HG03159 (cell line): ENCODE measurements around the gene TBC1D22A.

Experiments
- ATAC-seq: cut with Tn5 transposase; IDR thresholded peaks from one replicate; pipeline ENCODE4 v1.9.1; 2021; ENCODE audit warnings: mild to moderate bottlenecking, moderate library complexity; ENCODE audit not compliant: unreplicated experiment

Gene TBC1D22A

DNA sequence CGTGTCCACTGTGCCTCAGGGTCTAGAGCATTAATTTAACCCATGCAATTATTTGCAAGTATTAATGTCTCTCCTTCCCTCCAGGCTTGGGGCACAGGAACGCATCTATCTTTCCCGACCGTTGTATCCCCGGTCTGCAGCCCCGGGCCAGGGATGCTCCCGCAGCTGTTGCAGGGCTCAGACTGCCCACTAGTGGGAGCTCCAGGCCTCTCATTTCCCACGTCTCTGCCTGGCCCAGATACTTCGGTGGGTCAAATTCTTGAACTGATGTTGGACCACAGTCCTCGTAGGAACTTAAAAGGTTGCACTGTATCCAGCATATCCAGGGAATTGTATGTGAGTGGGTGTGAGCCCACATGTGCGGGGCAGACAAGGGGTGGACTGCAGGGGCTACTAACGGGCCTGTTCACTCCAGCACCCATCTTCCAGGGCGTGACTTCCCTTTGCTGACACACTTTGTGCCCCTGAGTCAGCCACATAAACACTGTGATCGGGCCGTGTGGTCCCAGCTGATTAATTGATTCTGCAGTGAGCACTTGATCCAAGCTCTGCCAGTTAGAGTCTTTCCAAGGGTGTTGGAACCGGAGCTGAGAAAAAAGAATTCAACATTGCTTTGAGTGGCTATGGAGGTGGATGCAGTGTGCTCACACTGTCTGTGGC, 451.3 kb downstream of the TBC1D22A start:
- no peak for ATAC-seq

DNA sequence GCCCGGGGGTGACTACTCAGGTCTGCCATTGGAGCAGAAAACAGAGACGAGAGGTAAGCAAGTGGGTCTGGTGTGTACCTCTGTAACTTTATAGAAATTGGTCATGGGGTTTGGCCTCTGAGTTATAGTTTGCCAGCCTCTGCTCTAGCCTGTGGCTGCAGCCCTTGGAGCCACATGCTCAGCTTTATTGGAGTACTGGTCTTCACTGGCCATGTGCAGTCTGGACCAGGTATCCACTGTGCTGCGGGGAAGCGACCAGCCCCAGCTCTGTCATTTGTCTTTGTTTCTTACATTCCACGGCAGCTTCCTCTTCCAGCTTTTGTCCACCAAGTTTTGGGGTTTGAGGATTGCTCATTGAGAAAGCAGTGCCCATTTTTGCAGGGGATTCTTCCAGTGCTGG, 453.4 kb downstream of the TBC1D22A start:
- ATAC-seq: no peak

DNA sequence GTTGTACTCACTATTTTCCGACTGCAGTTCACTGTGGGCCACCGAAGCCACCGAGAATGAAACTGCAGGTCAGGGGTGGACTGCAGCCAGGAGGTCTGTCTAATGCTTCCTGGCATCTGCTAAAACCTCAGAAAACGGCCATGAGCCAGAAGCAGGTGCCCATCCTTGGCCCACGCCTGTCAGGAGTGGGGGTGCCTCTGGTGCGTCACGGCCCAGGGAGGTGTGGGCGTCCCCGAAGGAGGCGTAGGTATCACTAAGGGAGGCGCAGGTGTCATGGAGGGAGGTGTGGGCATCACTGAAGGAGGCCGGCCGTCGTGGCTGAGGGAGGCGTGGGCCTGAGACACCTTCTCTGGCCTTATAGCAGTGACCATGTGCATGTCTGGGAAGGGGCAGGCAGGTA, 456.2 kb downstream of the TBC1D22A start:
- ATAC-seq: no peak

DNA sequence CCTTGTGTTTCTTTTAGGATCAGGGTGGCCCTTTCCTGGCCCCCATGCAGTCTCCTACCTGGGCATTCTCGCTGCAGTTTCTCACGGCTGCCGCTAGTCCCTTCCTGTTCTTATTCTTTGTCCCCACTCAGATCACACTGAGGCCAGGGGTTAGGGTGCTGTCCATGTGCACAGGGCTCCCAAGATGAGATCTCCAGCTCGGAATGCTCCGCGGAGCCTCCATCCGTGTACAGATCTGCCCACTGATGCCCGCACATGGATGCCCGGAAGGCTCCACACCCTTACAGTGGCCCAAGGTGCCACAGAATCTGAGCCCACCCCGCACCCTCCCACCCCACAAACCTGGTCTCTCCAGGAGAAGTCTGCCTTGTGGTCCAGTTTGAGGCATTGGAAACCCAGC, 457.3 kb downstream of the TBC1D22A start:
- no peak for ATAC-seq

DNA sequence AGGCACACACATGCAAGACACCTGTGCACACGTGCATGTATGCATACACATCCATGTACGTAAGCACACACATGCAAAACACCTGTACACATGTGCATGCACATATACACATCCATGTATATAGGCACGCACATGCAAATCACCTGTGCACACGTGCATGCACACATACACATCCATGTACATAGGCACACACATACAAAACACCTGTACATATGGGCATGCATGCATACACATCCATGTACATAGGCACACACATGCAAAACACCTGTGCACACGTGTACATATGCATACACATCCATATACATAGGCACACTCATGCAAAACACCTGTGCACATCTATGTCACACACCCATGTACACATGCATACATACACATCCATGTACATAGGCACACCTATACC, 458.3 kb downstream of the TBC1D22A start:
- no peak for ATAC-seq

DNA sequence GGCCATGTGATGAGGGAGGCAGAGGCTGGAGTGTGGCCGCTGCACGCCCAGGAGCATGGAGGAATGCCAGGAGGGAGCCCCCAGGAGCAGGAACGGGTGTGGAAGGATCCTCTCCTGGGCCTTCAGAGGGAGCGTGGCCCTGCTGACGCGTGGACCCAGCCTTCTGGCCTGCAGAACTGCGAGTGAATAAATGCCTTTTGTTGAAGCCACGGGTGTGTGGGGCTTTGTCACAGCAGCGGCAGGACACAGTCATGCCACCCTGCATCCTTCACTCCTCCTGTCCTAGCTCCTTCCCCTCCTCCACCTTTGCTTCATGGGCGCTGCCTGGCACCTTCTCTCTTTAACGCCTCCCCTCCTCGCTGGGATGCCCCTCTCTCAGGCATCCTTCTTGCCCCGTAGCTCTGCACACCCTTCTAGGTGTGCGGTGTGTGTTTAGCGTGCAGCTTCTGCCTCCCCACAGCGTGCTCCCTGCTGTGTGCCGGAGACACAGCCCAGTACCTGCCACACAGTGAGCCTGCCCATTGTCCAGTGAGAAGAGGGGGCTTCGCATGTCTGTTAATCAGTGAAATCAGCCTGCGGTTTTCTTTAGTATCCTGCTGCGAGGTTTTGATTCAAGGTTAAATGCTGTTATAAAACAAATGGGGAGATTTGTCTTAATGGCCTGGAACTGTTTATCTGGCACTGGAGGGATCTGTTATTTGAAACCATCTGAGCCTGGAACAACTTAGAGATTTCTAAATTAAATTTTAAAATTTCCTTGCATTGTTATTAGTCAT, 459.6 kb downstream of the TBC1D22A start:
- ATAC-seq: no peak
